Left renal cortex interstitium (tissue), 4 donors: Measurements from ENCODE around the gene ARMC9. TPM values are rescaled to one million over a fixed set of nuclear protein-coding genes. Genes with fewer than 3 reads are reported as not detected.
"Not testable (repeated sequence)": the region's sequence is repeated elsewhere in the genome, so short reads cannot be mapped to it uniquely, and the experiment has no call there.

Source experiments
- DNase-seq, 4 donors: peaks; one replicate each; pipeline ENCODE4 v3.0.0-alpha.2; 2013; ENCODE audit warnings: low read depth in 4 of 4, low spot score in 2 of 4, missing footprints in 1 of 4
- polyA plus RNA-seq, 4 donors: library from polyadenylated mRNA; unstranded; fragments of 120-200 nt; gene quantifications; one replicate each; pipeline ENCODE4 v1.2.1, GENCODE V29; 2013; ENCODE audit not compliant: insufficient read length in 4 of 4

ARMC9 gene
- polyA plus RNA-seq, 4 donors = 23.9 to 36.5 (median 28.8) TPM

DNA sequence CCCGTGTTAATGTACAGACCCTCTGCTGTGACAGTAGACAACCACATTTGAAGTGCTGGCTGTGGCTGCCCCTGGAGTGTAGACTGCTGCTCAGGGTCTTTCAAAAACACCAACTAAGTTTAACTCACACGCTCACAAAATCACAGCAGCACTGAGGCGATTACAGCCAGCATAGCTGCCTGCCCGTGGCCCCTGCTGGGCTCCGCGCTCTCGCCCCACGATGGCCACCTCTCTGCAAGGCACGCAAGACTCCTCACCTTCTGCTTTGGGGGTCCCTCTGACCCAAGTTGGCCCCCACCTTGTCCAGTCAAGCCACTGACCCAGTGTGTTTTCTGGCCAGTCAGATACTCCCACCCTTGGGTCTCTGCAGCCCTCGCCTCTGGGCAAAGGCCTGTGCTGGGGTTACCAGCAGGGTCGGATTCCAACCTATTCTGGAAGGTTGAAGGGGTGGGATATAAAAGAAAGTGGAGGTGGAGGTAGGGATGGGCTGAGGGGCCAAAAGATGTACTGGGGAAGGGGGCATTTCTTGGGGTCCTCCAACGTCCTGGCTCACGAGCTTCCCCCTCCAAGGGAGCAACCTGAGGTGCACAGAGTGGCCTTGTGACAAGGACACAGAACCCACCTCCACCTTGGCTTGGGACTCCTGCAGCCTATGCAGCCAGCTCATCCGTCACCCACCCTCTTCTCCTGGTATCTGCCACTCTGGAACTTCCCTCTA, 194.2 kb downstream of the ARMC9 start:
- DNase-seq = no peak

DNA sequence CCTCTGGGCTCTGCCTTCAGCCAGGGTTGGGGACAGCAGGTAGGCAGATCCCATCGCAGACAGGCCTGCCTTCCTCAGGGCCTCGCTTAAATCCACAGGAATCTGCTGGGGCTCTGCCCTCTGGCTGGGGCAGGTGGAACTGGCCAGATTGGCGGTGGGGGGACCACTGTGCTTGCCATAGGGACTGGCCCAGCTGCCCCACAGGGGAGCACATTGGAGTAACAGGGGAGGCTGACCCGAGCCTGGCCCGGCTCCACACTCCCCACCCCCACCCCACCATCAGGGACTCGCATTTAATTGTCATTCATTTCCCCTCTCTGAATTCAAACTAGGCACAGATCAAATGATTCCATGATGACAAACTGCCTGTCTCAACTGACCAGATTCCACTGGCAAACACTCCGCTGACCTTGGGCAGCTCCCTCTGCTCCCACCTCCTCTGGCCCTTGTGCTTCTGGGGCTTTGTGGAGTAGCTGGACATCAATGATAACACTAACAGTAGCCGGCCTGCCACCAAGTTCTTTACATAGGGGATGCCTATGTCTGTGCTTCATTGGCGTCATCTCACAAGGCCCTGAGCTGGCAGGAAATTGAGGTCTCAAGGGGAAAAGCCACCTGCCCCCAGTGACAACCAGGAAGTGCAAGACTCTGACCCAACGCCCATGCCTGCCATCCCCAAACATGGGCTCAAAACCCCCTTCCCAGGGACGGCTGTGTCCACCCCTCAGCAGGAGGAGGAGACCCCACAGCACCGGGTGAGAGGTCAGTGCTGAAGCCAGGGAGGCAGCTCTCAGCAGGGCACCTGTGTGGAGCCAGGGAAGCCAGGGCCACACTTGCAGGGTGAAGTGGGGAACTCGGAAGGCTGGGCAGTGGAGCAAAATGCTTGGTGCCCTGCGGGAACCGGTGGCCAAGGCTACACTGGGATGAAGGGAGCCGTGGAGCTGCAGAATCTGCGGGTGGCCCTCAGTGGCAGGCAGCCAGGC, 195.0 kb downstream of the ARMC9 start:
- no peak for DNase-seq

DNA sequence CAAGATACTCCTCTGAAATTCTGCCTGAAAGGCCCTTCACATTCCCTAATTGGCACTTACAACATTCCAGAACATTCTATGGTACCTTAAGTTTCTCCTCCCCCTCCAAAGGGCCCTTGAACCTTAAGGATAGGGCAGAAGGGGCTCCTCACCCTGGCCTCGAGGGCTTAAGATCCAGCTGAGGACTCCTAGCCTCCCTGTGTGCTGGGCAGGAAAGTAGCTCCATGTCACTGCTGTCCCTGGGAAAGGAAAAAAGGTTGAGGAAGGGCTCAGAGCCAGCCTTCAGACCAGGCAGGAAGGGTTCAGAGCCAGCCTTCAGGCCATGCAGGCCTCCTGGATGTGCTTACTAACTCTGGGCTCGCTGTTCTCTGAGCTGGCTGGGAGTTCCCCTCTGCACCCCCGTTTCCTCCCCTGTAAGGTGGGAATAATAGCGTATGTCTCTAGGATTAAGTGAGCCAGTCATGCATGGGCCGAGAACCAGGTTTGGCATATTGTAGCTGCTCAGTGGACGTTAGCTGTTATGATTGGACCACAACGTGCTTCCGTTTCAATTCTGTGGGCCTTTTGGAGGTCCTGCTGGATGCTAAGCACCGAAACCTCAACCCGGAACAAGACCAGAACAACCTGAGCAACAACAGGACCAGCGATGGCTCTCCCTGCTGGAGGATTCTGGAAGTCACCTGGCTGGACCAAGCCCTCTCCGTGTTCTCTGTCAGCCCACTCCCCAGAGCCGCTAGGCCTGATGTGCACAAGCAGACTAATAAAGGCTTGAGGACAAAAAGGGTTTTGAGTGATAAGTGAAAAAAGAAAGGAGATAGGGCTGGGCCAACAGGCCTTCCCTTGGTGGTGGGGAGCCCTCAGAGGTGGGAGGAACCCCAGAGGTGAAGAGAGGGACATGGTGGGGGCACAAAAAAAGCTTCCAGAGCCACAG, 196.0 kb downstream of the ARMC9 start:
- no peak for DNase-seq

DNA sequence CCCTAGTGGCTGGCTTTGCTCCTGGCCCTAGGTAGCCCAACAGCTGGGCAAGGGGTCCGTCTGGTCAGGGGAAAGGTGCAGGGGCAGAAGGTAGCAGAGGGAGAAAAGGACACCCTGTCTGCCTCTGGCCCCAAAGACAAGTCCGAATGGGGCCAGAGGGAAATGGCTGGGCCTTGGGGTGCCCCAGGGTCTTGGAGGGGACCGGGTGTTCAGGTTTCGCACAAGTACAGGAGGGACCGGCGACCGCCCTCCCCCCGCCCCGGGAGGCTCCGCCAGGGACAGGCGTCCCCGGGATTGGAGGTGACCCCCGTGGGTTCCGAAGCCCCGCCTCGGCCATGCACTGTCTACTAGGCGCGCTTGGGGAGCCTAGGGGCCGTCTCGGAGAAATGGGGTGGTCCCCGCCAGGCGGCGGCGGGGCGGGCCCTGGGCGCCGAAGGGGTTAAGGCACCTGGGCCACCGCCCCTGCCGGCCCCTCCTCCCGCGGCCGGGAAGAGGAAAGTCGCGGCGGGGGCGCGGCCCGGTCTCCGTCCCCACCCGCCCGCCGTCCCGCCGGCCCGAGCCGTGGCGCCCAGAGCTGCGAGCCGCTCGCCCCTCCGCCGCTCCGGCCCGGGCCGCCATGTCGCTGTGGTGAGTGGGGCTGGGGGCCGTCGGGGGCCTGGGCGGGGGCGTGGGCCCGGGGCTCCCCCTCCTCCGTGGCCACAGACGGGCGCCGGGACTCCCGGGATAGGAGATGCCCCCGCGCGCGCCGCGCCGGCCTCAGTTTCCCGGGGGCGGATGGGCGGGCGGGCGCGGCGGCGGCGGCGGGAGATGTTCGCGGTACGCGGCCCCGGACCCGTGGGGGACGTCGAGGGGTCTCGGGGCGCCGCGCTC, 197.0 kb downstream of the ARMC9 start, which contains the start of gene B3GNT7:
Gene B3GNT7, plus strand, starts transcription at position 523 of the 870 bp plus-strand sequence. Its CDS starts 94 bp downstream, at position 617.
- DNase-seq = no peak

DNA sequence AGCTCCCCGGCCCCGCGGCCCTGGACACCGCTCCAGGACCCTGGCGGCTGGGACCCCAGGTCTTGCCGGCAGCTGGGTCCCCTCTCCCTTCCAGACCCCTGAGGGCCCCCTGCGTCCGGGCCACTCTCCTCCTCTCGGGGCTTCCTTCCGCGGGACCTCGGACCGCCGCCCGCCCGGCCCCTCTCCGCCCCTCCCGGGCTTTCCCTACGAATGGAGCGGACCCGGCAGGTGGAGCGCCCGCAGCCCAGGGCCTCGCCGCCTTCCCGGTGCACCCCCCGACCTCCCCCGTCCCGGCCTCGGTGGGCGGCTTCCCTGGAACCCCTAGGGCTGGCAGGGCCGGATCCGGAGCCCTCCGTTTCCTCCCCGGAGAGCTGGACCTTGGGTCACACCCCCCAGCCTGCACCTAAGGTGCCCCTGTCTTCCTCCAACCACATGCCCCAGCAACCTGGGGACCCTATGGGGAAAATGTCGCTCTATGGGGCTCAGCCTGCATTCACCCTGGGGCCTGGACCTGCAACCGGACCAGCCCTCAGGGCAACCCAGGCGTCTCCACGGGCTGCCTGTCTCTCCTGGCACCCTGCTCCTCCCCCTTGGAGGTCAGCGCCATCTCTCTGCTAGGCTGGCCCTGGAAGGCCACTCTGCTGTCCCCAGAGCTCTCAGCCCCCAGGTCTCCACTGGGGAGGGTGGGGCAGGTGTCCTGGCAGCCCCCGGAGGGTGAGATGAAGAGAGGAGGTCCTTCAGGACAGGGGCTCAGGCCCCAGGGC, 197.8 kb downstream of the ARMC9 start:
- DNase-seq = no peak

DNA sequence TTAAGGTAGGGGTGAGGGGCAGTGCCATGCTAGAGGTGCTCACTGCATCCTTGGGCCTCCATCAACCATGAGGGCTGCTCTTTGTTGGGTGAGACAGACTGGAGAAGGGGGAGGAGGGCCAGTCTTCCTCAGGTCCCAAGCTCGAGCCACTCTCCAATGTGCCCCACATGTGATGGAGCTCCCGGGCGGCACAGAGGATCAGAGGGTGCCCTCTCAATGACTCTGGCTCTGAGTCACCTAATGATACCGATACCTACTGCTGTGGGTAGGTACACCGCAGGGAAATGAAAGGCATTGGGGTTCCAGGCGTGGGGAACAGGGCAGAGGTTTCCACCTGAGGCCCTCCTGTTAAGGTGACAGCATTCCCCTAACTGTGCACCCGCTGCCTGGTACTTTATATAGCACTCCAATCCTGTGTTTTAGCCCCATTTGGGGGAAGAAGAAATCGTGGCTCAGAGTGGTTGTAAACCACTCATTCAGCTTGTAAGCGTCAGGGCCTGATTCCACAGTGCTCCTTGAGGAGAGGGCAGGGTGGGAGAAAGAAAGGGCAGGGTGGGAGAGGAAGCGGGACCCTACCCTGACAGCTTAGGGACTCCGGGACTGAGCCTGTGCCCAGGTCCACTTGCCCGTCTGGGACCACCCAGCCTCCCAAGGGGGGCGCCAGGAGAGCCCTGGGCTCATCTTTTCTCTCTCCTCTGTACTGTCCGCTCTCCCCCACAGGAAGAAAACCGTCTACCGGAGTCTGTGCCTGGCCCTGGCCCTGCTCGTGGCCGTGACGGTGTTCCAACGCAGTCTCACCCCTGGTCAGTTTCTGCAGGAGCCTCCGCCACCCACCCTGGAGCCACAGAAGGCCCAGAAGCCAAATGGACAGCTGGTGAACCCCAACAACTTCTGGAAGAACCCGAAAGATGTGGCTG, 198.8 kb downstream of the ARMC9 start:
- no peak for DNase-seq

DNA sequence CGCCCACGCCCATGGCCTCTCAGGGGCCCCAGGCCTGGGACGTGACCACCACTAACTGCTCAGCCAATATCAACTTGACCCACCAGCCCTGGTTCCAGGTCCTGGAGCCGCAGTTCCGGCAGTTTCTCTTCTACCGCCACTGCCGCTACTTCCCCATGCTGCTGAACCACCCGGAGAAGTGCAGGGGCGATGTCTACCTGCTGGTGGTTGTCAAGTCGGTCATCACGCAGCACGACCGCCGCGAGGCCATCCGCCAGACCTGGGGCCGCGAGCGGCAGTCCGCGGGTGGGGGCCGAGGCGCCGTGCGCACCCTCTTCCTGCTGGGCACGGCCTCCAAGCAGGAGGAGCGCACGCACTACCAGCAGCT, 199.5 kb downstream of the ARMC9 start:
- DNase-seq = no peak

DNA sequence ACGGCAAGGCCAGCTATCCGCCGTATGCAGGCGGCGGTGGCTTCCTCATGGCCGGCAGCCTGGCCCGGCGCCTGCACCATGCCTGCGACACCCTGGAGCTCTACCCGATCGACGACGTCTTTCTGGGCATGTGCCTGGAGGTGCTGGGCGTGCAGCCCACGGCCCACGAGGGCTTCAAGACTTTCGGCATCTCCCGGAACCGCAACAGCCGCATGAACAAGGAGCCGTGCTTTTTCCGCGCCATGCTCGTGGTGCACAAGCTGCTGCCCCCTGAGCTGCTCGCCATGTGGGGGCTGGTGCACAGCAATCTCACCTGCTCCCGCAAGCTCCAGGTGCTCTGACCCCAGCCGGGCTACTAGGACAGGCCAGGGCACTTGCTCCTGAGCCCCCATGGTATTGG, 200.2 kb downstream of the ARMC9 start:
- DNase-seq = no peak

DNA sequence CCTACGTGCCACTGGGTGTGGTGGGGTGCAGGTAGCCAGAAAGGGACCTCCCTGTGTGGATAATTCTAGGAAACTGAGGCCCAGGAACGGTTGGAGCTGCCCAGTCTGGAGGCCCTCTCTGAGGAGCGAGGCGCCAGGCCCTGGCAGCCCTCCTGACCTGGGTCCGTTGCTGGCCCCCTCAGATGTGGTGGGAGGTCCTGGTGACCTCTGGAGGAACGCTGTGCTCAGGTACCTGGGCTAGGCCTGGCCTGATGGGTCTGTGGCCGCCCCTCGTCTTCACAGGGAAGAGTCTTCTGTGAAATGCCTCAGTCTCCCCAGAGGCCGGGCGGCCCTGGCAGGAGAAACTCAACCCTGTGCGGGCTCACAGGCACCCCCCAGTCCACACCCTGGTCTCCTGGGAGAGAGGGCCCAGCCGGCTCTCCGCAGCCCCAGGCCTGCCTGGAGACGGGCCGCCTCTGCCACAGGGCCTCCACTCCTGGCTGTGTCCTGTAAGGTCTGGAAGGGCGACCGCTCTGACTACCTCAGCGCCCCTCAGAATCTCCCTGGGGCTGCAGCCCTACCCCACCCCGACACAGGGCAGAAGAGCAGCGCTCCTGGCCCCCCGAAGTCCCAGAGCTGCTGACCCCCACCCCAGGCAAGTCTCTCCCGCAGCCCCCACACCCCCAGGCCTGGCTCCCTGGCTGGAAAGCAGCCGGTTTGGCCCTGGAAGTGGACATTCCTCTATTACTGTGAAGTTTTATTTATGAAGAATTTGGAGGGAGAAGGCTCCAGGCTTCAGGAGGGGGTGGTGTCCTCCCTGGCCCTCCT, 200.8 kb downstream of the ARMC9 start:
- no peak for DNase-seq

DNA sequence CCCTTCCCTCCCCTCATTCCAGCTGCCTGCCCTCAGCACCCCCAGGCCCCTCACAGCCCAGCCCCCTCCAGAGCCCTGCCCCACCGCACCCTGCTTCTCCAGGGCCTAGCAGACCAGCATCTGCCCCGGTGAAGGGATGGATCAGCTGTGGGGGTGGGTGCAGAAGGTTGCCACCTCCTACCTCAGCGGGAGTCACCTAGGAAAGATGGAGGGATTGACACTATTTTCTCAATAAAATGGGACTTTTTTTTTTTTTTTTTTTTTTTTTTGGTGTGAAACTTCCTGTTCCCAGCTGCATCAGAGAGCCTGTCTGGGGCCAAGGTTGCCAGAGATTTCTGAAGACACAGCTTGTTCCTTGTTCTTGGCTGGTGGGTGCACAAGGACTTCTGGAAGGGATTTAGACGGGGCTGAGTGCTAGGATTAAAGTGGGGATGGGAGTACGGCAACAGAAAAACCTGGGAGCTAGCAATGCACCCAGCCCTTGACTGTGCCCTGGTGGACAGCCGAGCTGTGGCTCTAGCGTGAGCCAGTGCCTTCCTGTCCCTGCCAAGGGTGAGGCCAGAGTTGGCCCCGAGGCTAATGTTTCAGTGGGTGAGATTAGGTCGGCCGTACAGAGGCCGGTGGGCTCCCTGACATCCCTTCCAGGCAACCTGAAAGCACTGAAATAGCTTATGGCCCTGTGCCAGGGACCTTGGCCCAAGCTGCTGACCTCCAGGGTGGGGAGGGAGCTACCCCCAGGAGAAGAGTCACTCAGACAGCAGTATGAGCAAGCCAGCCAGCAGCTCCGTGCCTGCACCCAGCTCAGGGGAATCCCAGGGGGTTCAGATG, 201.6 kb downstream of the ARMC9 start:
- DNase-seq = no peak

DNA sequence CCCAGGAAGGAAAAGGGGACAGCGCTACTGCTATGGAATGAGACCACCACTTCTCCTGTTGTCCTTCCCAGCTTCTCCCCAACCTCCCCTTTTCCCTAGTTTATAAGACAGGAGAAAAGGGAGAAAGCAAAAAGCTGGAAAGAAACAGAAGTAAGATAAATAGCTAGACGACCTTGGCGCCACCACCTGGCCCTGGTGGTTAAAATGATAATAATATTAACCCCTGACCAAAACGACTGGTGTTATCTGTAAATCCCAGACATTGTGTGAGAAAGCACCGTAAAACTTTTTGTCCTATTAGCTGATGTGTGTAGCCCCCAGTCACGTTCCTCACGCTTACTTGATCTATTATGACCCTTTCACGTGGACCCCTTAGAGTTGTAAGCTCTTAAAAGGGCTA, 202.2 kb downstream of the ARMC9 start:
- DNase-seq = not testable (repeated sequence)

DNA sequence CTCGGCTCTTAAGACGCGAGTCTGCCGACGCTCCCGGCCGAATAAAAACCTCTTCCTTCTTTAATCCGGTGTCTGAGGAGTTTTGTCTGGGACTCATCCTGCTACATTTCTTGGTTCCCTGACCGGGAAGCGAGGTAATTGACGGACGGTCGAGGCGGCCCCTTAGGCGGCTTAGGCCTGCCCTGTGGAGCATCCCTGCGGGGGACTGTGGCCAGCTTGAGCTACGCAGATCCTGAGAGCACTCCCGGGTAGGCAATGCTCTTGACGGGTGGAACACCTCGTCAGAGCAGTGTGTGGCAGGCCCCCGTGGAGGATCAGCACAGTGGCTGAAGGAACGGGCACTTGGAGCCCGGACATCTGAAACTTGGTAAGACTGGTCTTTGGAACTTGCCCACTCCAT, 202.7 kb downstream of the ARMC9 start:
- DNase-seq = not testable (repeated sequence)

DNA sequence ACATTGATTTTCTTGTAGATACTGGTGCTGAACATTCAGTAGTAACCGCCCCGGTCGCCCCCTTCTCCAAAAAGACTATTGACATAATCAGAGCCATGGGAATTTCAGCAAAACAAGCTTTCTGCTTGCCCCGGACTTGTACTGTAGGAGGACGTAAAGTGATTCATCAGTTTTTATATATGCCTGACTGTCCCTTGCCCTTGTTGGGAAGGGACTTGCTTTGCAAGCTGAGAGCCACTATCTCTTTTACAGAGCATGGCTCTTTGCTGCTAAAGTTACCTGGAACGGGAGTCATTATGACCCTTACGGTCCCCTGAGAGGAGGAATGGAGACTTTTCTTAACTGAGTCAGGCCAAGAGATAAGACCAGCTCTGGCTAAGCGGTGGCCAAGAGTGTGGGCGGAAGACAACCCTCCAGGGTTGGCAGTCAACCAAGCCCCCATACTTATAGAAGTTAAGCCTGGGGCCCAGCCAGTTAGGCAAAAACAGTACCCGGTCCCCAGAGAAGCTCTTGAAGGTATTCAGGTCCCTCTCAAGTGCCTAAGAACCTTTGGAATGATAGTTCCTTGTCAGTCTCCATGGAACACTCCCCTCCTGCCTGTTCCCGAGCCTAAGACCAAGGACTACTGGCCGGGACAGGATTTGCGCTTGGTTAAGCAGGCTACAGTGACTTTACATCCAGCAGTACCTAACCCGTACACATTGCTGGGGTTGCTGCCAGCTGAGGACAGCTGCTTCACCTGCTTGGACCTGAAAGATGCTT, 205.2 kb downstream of the ARMC9 start:
- DNase-seq = not testable (repeated sequence)

DNA sequence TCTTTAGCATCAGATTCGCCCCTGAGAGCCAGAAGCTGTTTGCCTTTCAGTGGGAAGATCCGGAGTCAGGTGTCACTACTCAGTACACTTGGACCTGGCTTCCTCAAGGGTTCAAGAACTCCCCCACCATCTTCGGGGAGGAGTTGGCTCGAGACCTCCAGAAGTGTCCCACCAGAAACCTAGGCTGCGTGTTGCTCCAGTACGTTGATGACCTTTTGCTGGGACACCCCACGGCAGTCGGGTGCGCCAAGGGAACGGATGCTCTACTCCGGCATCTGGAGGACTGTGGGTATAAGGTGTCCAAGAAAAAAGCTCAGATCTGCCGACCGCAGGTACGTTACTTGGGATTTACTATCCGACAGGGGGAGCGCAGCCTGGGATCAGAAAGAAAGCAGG, 205.8 kb downstream of the ARMC9 start:
- DNase-seq = not testable (repeated sequence)

DNA sequence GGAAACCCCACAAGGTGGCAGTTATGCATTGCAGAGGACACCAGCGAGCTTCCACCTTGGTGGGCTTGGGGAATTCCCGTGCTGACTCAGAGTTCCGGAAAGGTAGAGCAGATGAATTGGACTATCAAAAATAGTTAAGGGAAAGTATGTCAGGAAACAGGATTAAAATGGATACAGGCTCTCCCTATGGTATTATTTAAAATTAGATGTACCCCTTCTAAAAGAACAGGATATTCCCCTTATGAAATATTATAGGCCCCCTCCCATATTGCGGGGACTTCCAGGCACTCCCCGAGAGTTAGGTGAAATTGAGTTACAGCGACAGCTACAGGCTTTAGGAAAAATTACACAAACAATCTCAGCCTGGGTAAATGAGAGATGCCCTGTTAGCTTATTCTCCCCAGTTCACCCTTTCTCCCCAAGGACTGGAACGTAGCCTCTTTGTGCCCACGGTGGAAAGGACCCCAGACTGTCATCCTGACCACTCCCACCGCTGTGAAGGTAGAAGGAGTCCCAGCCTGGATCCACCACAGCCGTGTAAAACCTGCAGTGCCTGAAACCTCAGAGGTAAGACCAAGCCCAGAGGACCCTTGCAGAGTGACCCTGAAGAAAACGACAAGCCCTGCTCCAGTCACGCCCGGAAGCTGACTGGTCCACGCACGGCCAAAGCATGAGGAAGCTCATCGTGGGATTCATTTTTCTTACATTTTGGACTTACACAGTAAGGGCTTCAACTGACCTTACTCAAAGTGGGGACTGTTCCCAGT, 207.4 kb downstream of the ARMC9 start:
- not testable (repeated sequence) for DNase-seq
